ENCODE results near the gene STH.

Gene STH

DNA sequence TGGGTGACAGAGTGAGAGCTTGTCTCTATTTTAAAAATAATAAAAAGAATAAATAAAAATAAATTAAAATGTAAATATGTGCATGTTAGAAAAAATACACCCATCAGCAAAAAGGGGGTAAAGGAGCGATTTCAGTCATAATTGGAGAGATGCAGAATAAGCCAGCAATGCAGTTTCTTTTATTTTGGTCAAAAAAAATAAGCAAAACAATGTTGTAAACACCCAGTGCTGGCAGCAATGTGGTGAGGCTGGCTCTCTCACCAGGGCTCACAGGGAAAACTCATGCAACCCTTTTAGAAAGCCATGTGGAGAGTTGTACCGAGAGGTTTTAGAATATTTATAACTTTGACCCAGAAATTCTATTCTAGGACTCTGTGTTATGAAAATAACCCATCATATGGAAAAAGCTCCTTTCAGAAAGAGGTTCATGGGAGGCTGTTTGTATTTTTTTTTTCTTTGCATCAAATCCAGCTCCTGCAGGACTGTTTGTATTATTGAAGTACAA lies 8.5 kb downstream of the STH start:
- Mint-ChIP-seq H3K27ac (no peak overlapping the region), H3K4me1 (no peaks in the 10 kb centered on the region), H3K36me3 (ENCODE audit: low read depth) (no peaks in the 10 kb centered on the region), H3K27me3 (ENCODE audit: low read depth) (peaks cover 13% of the 10 kb centered on the region), H3K9me3 (no peaks in the 10 kb centered on the region), H3K4me3 (no peak overlapping the region)
- TF ChIP-seq CTCF (IDR thresholded peaks at IDR 0.05; ENCODE audit: unreplicated experiment in 3 of 3) = no peak

GRCh38 chr17:46008591-46008990 lies 9.5 kb downstream of the STH start:
- no peaks in the 10 kb centered on the region for H3K9me3 Mint-ChIP-seq
- H3K4me1 Mint-ChIP-seq = peaks cover 3% of the 10 kb centered on the region
- H3K36me3 Mint-ChIP-seq (ENCODE audit: low read depth) = no peaks in the 10 kb centered on the region
- TF ChIP-seq CTCF (IDR thresholded peaks at IDR 0.05; ENCODE audit: unreplicated experiment in 3 of 3) = no peak
- H3K27ac Mint-ChIP-seq = no peak overlapping the region
- H3K4me3 Mint-ChIP-seq = no peak overlapping the region
- H3K27me3 Mint-ChIP-seq (ENCODE audit: low read depth) = peaks cover 11% of the 10 kb centered on the region

- no peaks in the 10 kb centered on the region for H3K36me3 Mint-ChIP-seq (ENCODE audit: low read depth)
- no peaks in the 10 kb centered on the region for H3K9me3 Mint-ChIP-seq
- no peak for TF ChIP-seq CTCF (IDR thresholded peaks at IDR 0.05; ENCODE audit: unreplicated experiment in 3 of 3)
- H3K27me3 Mint-ChIP-seq (ENCODE audit: low read depth) = peaks cover 11% of the 10 kb centered on the region
- peaks cover 10% of the 10 kb centered on the region for H3K4me1 Mint-ChIP-seq
- no peak overlapping the region for H3K27ac Mint-ChIP-seq
- no peak overlapping the region for H3K4me3 Mint-ChIP-seq
Observed at GRCh38 chr17:46009681-46010596, 10.9 kb downstream of the STH start.

DNA sequence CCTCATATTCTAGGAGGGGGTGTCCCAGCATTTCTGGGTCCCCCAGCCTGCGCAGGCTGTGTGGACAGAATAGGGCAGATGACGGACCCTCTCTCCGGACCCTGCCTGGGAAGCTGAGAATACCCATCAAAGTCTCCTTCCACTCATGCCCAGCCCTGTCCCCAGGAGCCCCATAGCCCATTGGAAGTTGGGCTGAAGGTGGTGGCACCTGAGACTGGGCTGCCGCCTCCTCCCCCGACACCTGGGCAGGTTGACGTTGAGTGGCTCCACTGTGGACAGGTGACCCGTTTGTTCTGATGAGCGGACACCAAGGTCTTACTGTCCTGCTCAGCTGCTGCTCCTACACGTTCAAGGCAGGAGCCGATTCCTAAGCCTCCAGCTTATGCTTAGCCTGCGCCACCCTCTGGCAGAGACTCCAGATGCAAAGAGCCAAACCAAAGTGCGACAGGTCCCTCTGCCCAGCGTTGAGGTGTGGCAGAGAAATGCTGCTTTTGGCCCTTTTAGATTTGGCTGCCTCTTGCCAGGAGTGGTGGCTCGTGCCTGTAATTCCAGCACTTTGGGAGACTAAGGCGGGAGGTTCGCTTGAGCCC lies 11.6 kb downstream of the STH start:
- no peak overlapping the region for H3K27ac Mint-ChIP-seq
- TF ChIP-seq CTCF (IDR thresholded peaks at IDR 0.05; ENCODE audit: unreplicated experiment in 3 of 3) = no peak
- H3K4me3 Mint-ChIP-seq = no peak overlapping the region
- no peaks in the 10 kb centered on the region for H3K9me3 Mint-ChIP-seq
- peaks cover 10% of the 10 kb centered on the region for H3K4me1 Mint-ChIP-seq
- H3K36me3 Mint-ChIP-seq (ENCODE audit: low read depth) = no peaks in the 10 kb centered on the region
- H3K27me3 Mint-ChIP-seq (ENCODE audit: low read depth) = peaks cover 11% of the 10 kb centered on the region

GRCh38 chr17:46011711-46012505 lies 12.9 kb downstream of the STH start:
- Mint-ChIP-seq H3K27ac (no peak overlapping the region), H3K4me1 (peaks cover 10% of the 10 kb centered on the region), H3K4me3 (no peak overlapping the region), H3K9me3 (no peaks in the 10 kb centered on the region), H3K27me3 (ENCODE audit: low read depth) (peaks cover 11% of the 10 kb centered on the region), H3K36me3 (ENCODE audit: low read depth) (no peaks in the 10 kb centered on the region)
- no peak for TF ChIP-seq CTCF (IDR thresholded peaks at IDR 0.05; ENCODE audit: unreplicated experiment in 3 of 3)
